IMR-90 (cell line): ENCODE results near the gene NPTX1. TPM values are rescaled to one million over a fixed set of nuclear protein-coding genes. Genes with fewer than 3 reads are reported as not detected.

Source experiments
- ATAC-seq: fragments of 200-7000 bp; cut with Tn5 transposase; 2 replicates; pipeline ENCODE4 v1.9.1; 2020; ENCODE audit warnings: low read depth, mild to moderate bottlenecking, moderate library complexity
- BruUV-seq: library from RNA; stranded (reverse); fragments of 400-500 nt; replicated peaks from 2 replicates; lab custom pipeline; 2021; lab: Mats Ljungman, UMichigan
- CTCF ChIA-PET: fragments of 300-600 bp; formaldehyde crosslinking; extraction: SDS; loops from one replicate; lab custom pipeline; 2021; ENCODE audit warnings: antibody characterized with exemption; lab: Yijun Ruan, JAX
- POLR2A ChIA-PET: fragments of 300-600 bp; sonication (Branson Sonifier 250); formaldehyde crosslinking; loops from one replicate; lab custom pipeline; 2022; ENCODE audit warnings: antibody characterized with exemption; ENCODE audit not compliant: unreplicated experiment; lab: Charles Lee
- DNase-seq: peaks from one replicate; pipeline ENCODE4 v3.0.0; 2013
- H2AFZ ChIP-seq: replicated peaks from 2 replicates; pipeline ENCODE3; 2013; ENCODE audit warnings: low read length, mild to moderate bottlenecking; ENCODE audit not compliant: poor library complexity
- H2AK5ac ChIP-seq: 2 replicates; pipeline ENCODE4 v1.6.1; 2013; ENCODE audit warnings: low read depth, low read length, inconsistent platforms
- H2AK9ac ChIP-seq: replicated peaks from 2 replicates; pipeline ENCODE3; 2013; ENCODE audit warnings: mild to moderate bottlenecking, low read depth, low read length, moderate library complexity; ENCODE audit not compliant: poor library complexity
- H2BK120ac ChIP-seq: 2 replicates; pipeline ENCODE4 v1.6.1; 2013; ENCODE audit warnings: low read depth, low read length, inconsistent platforms
- H2BK15ac ChIP-seq: 3 replicates; pipeline ENCODE4 v1.6.1; 2013; ENCODE audit warnings: low read depth, low read length, inconsistent platforms
- H2BK20ac ChIP-seq: 2 replicates; pipeline ENCODE4 v1.6.1; 2013; ENCODE audit warnings: low read depth, mild to moderate bottlenecking, inconsistent platforms, low read length, moderate library complexity
- H2BK5ac ChIP-seq: 2 replicates; pipeline ENCODE4 v1.6.1; 2013; ENCODE audit warnings: mild to moderate bottlenecking, low read depth, low read length, inconsistent platforms; ENCODE audit not compliant: poor library complexity, severe bottlenecking
- H3K14ac ChIP-seq: replicated peaks from 2 replicates; pipeline ENCODE4 v1.6.1; 2013; ENCODE audit warnings: low read depth, low read length, inconsistent platforms
- H3K18ac ChIP-seq: 2 replicates; pipeline ENCODE4 v1.6.1; 2013; ENCODE audit warnings: low read depth, low read length, control low read depth
- H3K23ac ChIP-seq: 2 replicates; pipeline ENCODE4 v1.6.1; 2013; ENCODE audit warnings: low read depth, low read length, inconsistent platforms
- H3K27ac ChIP-seq: 2 replicates; pipeline ENCODE4 v1.5.1; 2013; ENCODE audit warnings: mild to moderate bottlenecking, control low read depth, low read length; ENCODE audit not compliant: insufficient read depth
- H3K27me3 ChIP-seq: 2 replicates; pipeline ENCODE4 v1.6.1; 2013; ENCODE audit warnings: low read length; ENCODE audit not compliant: control insufficient read depth, insufficient read depth
- H3K36me3 ChIP-seq: 2 replicates; pipeline ENCODE4 v1.6.1; 2013; ENCODE audit warnings: low read length, mixed read lengths; ENCODE audit not compliant: control insufficient read depth, insufficient read depth
- H3K4ac ChIP-seq: 2 replicates; pipeline ENCODE4 v1.6.1; 2013; ENCODE audit warnings: low read depth, low read length, inconsistent platforms
- H3K4me1 ChIP-seq: 2 replicates; pipeline ENCODE4 v1.6.1; 2013; ENCODE audit warnings: low read length, mixed read lengths; ENCODE audit not compliant: control insufficient read depth, insufficient read depth
- H3K4me2 ChIP-seq: 2 replicates; pipeline ENCODE4 v1.6.1; 2013; ENCODE audit warnings: low read depth, mild to moderate bottlenecking, control low read depth, low read length, moderate library complexity
- H3K4me3 ChIP-seq: 2 replicates; pipeline ENCODE4 v1.5.1; 2013; ENCODE audit warnings: low read depth, mild to moderate bottlenecking, control low read depth, low read length, moderate library complexity; ENCODE audit not compliant: insufficient read depth
- H3K56ac ChIP-seq: 2 replicates; pipeline ENCODE4 v1.6.1; 2013; ENCODE audit warnings: low read length, inconsistent platforms; ENCODE audit not compliant: insufficient read depth; ENCODE audit errors: extremely low read depth
- H3K79me1 ChIP-seq, 2 experiments: 2 replicates each; pipeline ENCODE4 v1.6.1; 2013; ENCODE audit warnings: low read length in 2 of 2, inconsistent platforms in 1 of 2, low read depth in 1 of 2
- H3K9ac ChIP-seq: 2 replicates; pipeline ENCODE4 v1.6.1; 2013; ENCODE audit warnings: low read depth, low read length, control low read depth
- H3K9me1 ChIP-seq: 2 replicates; pipeline ENCODE4 v1.6.1; 2013; ENCODE audit warnings: low read length, inconsistent platforms; ENCODE audit not compliant: insufficient read depth
- H3K9me3 ChIP-seq: 2 replicates; pipeline ENCODE4 v1.6.1; 2013; ENCODE audit warnings: low read length; ENCODE audit not compliant: control insufficient read depth, insufficient read depth
- H4K20me1 ChIP-seq: 2 replicates; pipeline ENCODE4 v1.6.1; 2013; ENCODE audit warnings: low read length, inconsistent platforms; ENCODE audit not compliant: insufficient read depth
- H4K5ac ChIP-seq: 2 replicates; pipeline ENCODE4 v1.6.1; 2013; ENCODE audit warnings: mild to moderate bottlenecking, low read depth, low read length, control low read depth
- H4K8ac ChIP-seq, 2 experiments: 2 replicates each; pipeline ENCODE4 v1.6.1; 2013; ENCODE audit warnings: low read depth in 2 of 2, low read length in 2 of 2, control low read depth in 1 of 2, inconsistent platforms in 1 of 2
- H4K91ac ChIP-seq: 2 replicates; pipeline ENCODE4 v1.6.1; 2013; ENCODE audit warnings: low read depth, low read length, inconsistent platforms; ENCODE audit not compliant: insufficient read depth
- BHLHE40 ChIP-seq: fragments of 150-350 bp; IDR thresholded peaks from 2 replicates; pipeline ENCODE4 v1.6.1; 2016; ENCODE audit warnings: mild to moderate bottlenecking, low read depth, low read length
- CEBPB ChIP-seq: IDR thresholded peaks from 2 replicates; pipeline ENCODE4 v1.6.1; 2012; ENCODE audit warnings: low read depth, low read length, improper control_type of control experiment
- FOS ChIP-seq: fragments of 150-350 bp; IDR thresholded peaks from 2 replicates; pipeline ENCODE4 v1.6.1; 2016; ENCODE audit warnings: low read depth, low read length
- MAFK ChIP-seq: IDR thresholded peaks from 2 replicates; pipeline ENCODE4 v1.6.1; 2012; ENCODE audit warnings: low read depth, low read length, improper control_type of control experiment
- MXI1 ChIP-seq: IDR thresholded peaks from 2 replicates; pipeline ENCODE4 v1.6.1; 2012; ENCODE audit warnings: low read depth, mild to moderate bottlenecking, low read length, moderate library complexity, borderline replicate concordance
- NFE2L2 ChIP-seq: fragments of 150-350 bp; IDR thresholded peaks from 2 replicates; pipeline ENCODE4 v1.6.1; 2016; ENCODE audit warnings: low read depth, mild to moderate bottlenecking, low read length
- WGBS, 2 experiments: methylation state at CpG; one replicate each; pipeline versions ENCODE4 v1.1.5 to v1.1.7; 2013; ENCODE audit warnings: missing lambda C conversion rate in 2 of 2; ENCODE audit not compliant: insufficient read length in 1 of 2; ENCODE audit errors: extremely low coverage in 2 of 2; 5-methylcytosine and 5-hydroxymethylcytosine counted together
- dilution Hi-C: fragments of 300-500 bp; cut with HindIII; formaldehyde crosslinking; loops from one replicate; pipeline ENCODE4 v1.14.3; 2018; ENCODE audit warnings: low sequenced_read_pairs; ENCODE audit not compliant: unreplicated experiment
- in situ Hi-C: fragments of 300-500 bp; cut with MboI; formaldehyde crosslinking; loops from 3 replicates; pipeline ENCODE4 v1.14.3; 2019; ENCODE audit warnings: low sequenced_read_pairs, inconsistent platforms, mixed read lengths
- intact Hi-C: fragments of 100-400 bp; cut with micrococcal nuclease; formaldehyde crosslinking; loops from 2 replicates; pipeline ENCODE4 v1.10.0; 2022
- polyA plus RNA-seq, 3 experiments: library from polyadenylated mRNA; depleted of rRNA; stranded (reverse); fragments of >200 nt; gene quantifications; 2 replicates each; pipeline ENCODE4 v1.2.3, GENCODE V29; 2012; ENCODE audit warnings: low replicate concordance in 1 of 3
- total RNA-seq: library from RNA; depleted of rRNA; stranded (reverse); fragments of >200 nt; gene quantifications from 2 replicates; pipeline ENCODE4 v1.2.3, GENCODE V29; 2012
- TF ChIP-seq, protein P1 (sequence below): conservative IDR thresholded peaks from 2 replicates; pipeline ENCODE4 v1.5.1; 2012; ENCODE audit warnings: mild to moderate bottlenecking, low read depth, low read length, improper control_type of control experiment
- TF ChIP-seq, protein P2 (sequence below): fragments of 150-350 bp; IDR thresholded peaks from 2 replicates; pipeline ENCODE4 v1.6.1; 2017; ENCODE audit warnings: mild to moderate bottlenecking, antibody characterized with exemption, low read length, low read depth

The NPTX1 gene
- total and polyA plus RNA-seq, 2 of the 4 experiments (the other 2 are of a cell fraction), result 20.8 to 39.5 TPM

DNA sequence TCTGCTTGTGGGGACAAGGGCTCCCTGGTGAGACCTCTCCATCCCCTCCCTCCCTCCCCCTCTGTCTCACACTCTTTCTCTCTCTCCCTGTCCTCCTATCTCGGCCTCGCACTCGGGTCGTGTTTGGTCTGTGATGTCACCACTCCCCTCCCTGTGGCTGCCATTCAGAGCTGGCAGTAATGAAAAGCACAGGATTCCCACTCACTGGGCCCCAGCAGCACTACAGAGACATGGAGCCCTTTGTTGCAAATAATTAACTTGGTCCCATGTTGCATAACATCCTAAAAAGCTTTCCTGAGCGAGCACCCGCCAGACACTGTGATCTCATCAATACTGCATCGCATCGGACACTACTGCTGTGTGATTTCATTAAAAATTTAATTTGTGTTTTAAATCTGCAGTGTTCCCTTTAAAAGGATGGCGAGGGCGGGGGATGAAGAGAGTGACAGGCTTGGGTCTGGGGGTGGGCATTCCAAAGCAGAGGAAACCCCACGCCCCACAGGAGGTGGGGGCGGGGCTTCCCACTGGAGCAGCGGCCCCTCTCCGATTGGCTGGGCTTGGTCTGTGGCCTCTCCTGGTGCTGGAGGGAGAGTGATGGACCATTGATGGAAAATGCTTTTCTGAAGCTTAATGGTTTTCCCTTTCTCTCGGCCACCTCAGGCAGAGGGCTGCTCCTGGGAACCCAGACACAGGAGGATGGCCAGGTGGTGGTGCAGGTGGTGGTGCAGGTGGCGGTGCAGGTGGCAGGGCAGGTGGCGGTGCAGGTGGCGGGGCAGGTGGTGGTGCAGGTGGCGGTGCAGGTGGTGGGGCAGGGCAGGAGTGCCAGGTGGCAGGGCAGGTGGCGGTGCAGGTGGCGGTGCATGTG is 15.3 kb upstream of the NPTX1 start:
- Histone ChIP-seq H3K4me3 (no peak overlapping the region), H3K27me3 (peaks cover 33% of the 10 kb centered on the region), H2BK5ac (no peak overlapping the region), H3K14ac (no peak overlapping the region), H3K23ac (no peak overlapping the region), H3K9ac (no peak overlapping the region), H4K8ac (no peak overlapping the region), H2BK120ac (no peak overlapping the region), H2AK5ac (no peak overlapping the region), H3K18ac (no peak overlapping the region), H3K9me3 (peaks cover 7% of the 10 kb centered on the region; the same call in 1 of the 2 replicates), H2BK15ac (no peak overlapping the region), H4K5ac (no peak overlapping the region), H3K79me1 (no peaks in the 10 kb centered on the region), H3K36me3 (no peaks in the 10 kb centered on the region), H3K56ac (no peak overlapping the region), H2AK9ac (no peak overlapping the region), H3K27ac (no peak overlapping the region), H4K20me1 (no peaks in the 10 kb centered on the region), H3K4ac (no peak overlapping the region), H2BK20ac (no peak overlapping the region), H3K9me1 (peaks cover 3% of the 10 kb centered on the region; the same call in 1 of the 2 replicates), H3K4me2 (peak overlapping the region; percentile 11; the same call in 1 of the 2 replicates), H2AFZ (no peak overlapping the region), H3K4me1 (no peaks in the 10 kb centered on the region; the same call in 1 of the 2 replicates), H4K91ac (no peak overlapping the region)
- peak; percentile 49 for ATAC-seq
- dilution Hi-C loops, result no loop called here
- DNase-seq, result no peak
- no TSS peak for BruUV-seq
- TF ChIP-seq FOS (no peak), CEBPB (peak; percentile 14; the same call in 1 of the 2 replicates), BHLHE40 (no peak), NFE2L2 (no peak), MAFK (no peak), MXI1 (no peak)
- TF ChIP-seq, protein P1, sequence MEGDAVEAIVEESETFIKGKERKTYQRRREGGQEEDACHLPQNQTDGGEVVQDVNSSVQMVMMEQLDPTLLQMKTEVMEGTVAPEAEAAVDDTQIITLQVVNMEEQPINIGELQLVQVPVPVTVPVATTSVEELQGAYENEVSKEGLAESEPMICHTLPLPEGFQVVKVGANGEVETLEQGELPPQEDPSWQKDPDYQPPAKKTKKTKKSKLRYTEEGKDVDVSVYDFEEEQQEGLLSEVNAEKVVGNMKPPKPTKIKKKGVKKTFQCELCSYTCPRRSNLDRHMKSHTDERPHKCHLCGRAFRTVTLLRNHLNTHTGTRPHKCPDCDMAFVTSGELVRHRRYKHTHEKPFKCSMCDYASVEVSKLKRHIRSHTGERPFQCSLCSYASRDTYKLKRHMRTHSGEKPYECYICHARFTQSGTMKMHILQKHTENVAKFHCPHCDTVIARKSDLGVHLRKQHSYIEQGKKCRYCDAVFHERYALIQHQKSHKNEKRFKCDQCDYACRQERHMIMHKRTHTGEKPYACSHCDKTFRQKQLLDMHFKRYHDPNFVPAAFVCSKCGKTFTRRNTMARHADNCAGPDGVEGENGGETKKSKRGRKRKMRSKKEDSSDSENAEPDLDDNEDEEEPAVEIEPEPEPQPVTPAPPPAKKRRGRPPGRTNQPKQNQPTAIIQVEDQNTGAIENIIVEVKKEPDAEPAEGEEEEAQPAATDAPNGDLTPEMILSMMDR, result no peak
- TF ChIP-seq, protein P2, sequence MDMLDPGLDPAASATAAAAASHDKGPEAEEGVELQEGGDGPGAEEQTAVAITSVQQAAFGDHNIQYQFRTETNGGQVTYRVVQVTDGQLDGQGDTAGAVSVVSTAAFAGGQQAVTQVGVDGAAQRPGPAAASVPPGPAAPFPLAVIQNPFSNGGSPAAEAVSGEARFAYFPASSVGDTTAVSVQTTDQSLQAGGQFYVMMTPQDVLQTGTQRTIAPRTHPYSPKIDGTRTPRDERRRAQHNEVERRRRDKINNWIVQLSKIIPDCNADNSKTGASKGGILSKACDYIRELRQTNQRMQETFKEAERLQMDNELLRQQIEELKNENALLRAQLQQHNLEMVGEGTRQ, result no peak
- intact Hi-C loops, result no loop called here
- 63% methylated on average over 8 of the region's 21 CpGs; no CpG with 5 or more reads in 1 of the 2 experiments for WGBS, 2 experiments
- in situ Hi-C loops, result no loop called here
- CTCF ChIA-PET, result no interaction called here
- POLR2A ChIA-PET, result no interaction called here
